Thyroid gland (tissue), 4 donors: ENCODE data around the gene GNPTG.

ENCODE experiments used
- POLR2A ChIP-seq, 2 donors: fragments of 450-650 bp; IDR thresholded peaks; one replicate each; pipeline ENCODE4 v1.6.1; 2017; ENCODE audit warnings: antibody characterized with exemption in 2 of 2, mild to moderate bottlenecking in 2 of 2, moderate library complexity in 1 of 2
- TF ChIP-seq, protein P1 (sequence below), 6 experiments: fragments of 200-600 bp in 3 of 6; fragments of 450-650 bp in 3 of 6; sonication (generic) in 3 of 6; IDR thresholded peaks; one replicate each; pipeline ENCODE4 v1.5.1; 2016 to 2019; ENCODE audit warnings: antibody characterized with exemption in 6 of 6, mild to moderate bottlenecking in 2 of 6, inconsistent platforms in 1 of 6, moderate library complexity in 1 of 6

DNA sequence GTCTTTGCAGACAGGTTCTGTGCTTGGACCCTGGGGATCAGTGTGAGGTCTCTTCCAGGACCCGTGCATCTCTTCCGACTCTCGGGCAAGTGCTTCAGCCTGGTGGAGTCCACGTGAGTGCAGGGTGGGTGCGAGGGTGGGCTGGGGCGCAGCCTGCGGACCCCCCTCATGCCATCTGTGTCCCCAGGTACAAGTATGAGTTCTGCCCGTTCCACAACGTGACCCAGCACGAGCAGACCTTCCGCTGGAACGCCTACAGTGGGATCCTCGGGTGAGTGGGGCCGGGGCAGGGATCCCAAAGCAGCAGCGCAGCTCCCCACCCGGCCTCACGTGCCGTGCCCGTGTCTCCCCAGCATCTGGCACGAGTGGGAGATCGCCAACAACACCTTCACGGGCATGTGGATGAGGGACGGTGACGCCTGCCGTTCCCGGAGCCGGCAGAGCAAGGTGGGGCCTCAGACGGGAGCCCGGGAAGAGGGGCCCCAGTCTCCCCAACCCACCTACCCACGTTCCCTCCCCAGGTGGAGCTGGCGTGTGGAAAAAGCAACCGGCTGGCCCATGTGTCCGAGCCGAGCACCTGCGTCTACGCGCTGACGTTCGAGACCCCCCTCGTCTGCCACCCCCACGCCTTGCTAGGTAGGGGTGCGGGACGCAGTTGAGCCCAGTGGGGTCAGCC is 10.1 kb downstream of the GNPTG start:
- TF ChIP-seq, protein P1, sequence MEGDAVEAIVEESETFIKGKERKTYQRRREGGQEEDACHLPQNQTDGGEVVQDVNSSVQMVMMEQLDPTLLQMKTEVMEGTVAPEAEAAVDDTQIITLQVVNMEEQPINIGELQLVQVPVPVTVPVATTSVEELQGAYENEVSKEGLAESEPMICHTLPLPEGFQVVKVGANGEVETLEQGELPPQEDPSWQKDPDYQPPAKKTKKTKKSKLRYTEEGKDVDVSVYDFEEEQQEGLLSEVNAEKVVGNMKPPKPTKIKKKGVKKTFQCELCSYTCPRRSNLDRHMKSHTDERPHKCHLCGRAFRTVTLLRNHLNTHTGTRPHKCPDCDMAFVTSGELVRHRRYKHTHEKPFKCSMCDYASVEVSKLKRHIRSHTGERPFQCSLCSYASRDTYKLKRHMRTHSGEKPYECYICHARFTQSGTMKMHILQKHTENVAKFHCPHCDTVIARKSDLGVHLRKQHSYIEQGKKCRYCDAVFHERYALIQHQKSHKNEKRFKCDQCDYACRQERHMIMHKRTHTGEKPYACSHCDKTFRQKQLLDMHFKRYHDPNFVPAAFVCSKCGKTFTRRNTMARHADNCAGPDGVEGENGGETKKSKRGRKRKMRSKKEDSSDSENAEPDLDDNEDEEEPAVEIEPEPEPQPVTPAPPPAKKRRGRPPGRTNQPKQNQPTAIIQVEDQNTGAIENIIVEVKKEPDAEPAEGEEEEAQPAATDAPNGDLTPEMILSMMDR (IDR thresholded peaks at IDR 0.05): no peak
- TF ChIP-seq POLR2A (IDR thresholded peaks at IDR 0.05): no peak
